NCI-H2196 (cell line): ENCODE measurements around the gene VWA1.

Source experiments
- DNase-seq: peaks from one replicate; lab custom pipeline; 2025; ENCODE audit not compliant: unreplicated experiment; lab: John Stamatoyannopoulos, UW

The VWA1 gene

GRCh38 chr1:1435106-1435903, at the start of gene VWA1:
TSS of gene VWA1 (plus strand) at chr1:1435690. CDS start at chr1:1435749, 59 bp downstream.
- DNase-seq: peak; percentile 78

- DNase-seq: no peak
Observed at GRCh38 chr1:1385931-1386330, 49.6 kb upstream of the VWA1 start.

GRCh38 chr1:1387098-1388077, 48.1 kb upstream of the VWA1 start:
- DNase-seq: no peak

GRCh38 chr1:1388078-1388472, 47.4 kb upstream of the VWA1 start:
- no peak for DNase-seq

- no peak for DNase-seq
Observed at GRCh38 chr1:1390675-1391074, 44.8 kb upstream of the VWA1 start.

- DNase-seq: no peak
Observed at GRCh38 chr1:1391225-1391624, 44.3 kb upstream of the VWA1 start.

- no peak for DNase-seq
Observed at GRCh38 chr1:1393014-1393413, 42.5 kb upstream of the VWA1 start.

GRCh38 chr1:1393428-1393827, 42.1 kb upstream of the VWA1 start:
- DNase-seq: no peak

- DNase-seq: no peak
Observed at GRCh38 chr1:1394116-1394515, 41.4 kb upstream of the VWA1 start.

GRCh38 chr1:1395166-1395565, 40.3 kb upstream of the VWA1 start:
- no peak for DNase-seq

- no peak for DNase-seq
Observed at GRCh38 chr1:1397839-1398523, 37.5 kb upstream of the VWA1 start.

- no peak for DNase-seq
Observed at GRCh38 chr1:1398677-1399186, 36.8 kb upstream of the VWA1 start.

- peak; percentile 99 for DNase-seq
Observed at GRCh38 chr1:1399187-1399871, 36.2 kb upstream of the VWA1 start, which contains the start of gene CCNL2. TSS of gene CCNL2 (minus strand) at chr1:1399335. CDS start at chr1:1399306, 29 bp downstream.

GRCh38 chr1:1399872-1400575, 35.5 kb upstream of the VWA1 start:
- DNase-seq: no peak

GRCh38 chr1:1400576-1401456, 34.7 kb upstream of the VWA1 start:
- DNase-seq: no peak

- DNase-seq: no peak
Observed at GRCh38 chr1:1401457-1402010, 34.0 kb upstream of the VWA1 start.

- peak; percentile 61 for DNase-seq
Observed at GRCh38 chr1:1402072-1402900, 33.2 kb upstream of the VWA1 start.
